Body of pancreas (tissue), 4 donors: ENCODE results near the gene MYH15.

Experiments
- CTCF ChIP-seq, 7 experiments: fragments of 450-650 bp in 4 of 7; fragments of 200-600 bp in 3 of 7; sonication (generic) in 3 of 7; IDR thresholded peaks; one replicate each; pipeline ENCODE4 v1.5.1; 2016 to 2019; ENCODE audit warnings: antibody characterized with exemption in 7 of 7
- POLR2A ChIP-seq, 3 donors: fragments of 450-650 bp; IDR thresholded peaks; one replicate each; pipeline ENCODE4 v1.6.1; 2016; ENCODE audit warnings: antibody characterized with exemption in 3 of 3, mild to moderate bottlenecking in 2 of 3

DNA sequence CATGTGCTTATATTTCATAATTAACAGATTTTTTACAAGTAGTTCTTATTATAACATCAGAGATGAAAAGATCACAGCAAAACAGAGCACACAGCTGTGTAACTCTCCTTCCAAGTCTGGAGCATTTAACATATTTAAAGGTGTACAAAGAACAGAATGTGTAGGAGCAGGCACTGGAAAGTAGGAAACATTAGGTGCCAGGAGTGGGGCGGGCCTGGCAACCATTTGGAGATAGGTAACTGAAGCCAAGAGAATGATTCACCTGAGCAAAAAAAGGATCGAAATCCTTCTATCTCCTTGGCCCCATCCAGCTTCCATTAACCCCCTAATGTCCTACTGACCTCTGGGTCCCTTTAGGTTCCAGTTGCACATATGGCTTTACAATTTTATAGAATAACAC lies 2.3 kb upstream of the MYH15 start:
- TF ChIP-seq CTCF (IDR thresholded peaks at IDR 0.05) = no peak
- TF ChIP-seq POLR2A (IDR thresholded peaks at IDR 0.05) = no peak
